ENCODE results near the gene AMN1.
"Not testable (repeated sequence)": the region's sequence is repeated elsewhere in the genome, so short reads cannot be mapped to it uniquely, and the experiment has no call there.

Gene AMN1

GRCh38 chr12:31751085-31751484 lies 22.3 kb upstream of the AMN1 start:
- H3K27me3 ChIP-seq (ENCODE audit: insufficient read depth, low read depth, severe bottlenecking) = no peaks in the 10 kb centered on the region
- TF ChIP-seq CTCF (IDR thresholded peaks at IDR 0.05; ENCODE audit: low read depth, low read length) = no peak
- no peak for DNase-seq
- no peaks in the 10 kb centered on the region for H3K36me3 ChIP-seq
- no peaks in the 10 kb centered on the region for H3K9me3 ChIP-seq (ENCODE audit: severe bottlenecking)
- H3K27ac ChIP-seq = no peak overlapping the region
- H3K4me3 ChIP-seq (ENCODE audit: low read depth, low read length) = no peak overlapping the region

- Histone ChIP-seq H3K4me3 (ENCODE audit: low read depth, low read length) (no peak overlapping the region), H3K36me3 (no peaks in the 10 kb centered on the region), H3K27ac (no peak overlapping the region), H3K9me3 (ENCODE audit: severe bottlenecking) (no peaks in the 10 kb centered on the region), H3K27me3 (ENCODE audit: insufficient read depth, low read depth, severe bottlenecking) (no peaks in the 10 kb centered on the region)
- DNase-seq = no peak
- TF ChIP-seq CTCF (IDR thresholded peaks at IDR 0.05; ENCODE audit: low read depth, low read length) = no peak
Observed at GRCh38 chr12:31750747-31751039, 21.9 kb upstream of the AMN1 start.

- DNase-seq = no peak
- no peak for TF ChIP-seq CTCF (IDR thresholded peaks at IDR 0.05; ENCODE audit: low read depth, low read length)
- Histone ChIP-seq H3K27ac (no peak overlapping the region), H3K4me3 (ENCODE audit: low read depth, low read length) (no peak overlapping the region), H3K27me3 (ENCODE audit: insufficient read depth, low read depth, severe bottlenecking) (no peaks in the 10 kb centered on the region), H3K9me3 (ENCODE audit: severe bottlenecking) (no peaks in the 10 kb centered on the region), H3K36me3 (no peaks in the 10 kb centered on the region)
Observed at GRCh38 chr12:31749024-31749704, 20.3 kb upstream of the AMN1 start.

GRCh38 chr12:31745242-31745641 lies 16.4 kb upstream of the AMN1 start:
- no peak overlapping the region for H3K27ac ChIP-seq
- H3K36me3 ChIP-seq = no peaks in the 10 kb centered on the region
- no peak for DNase-seq
- no peaks in the 10 kb centered on the region for H3K9me3 ChIP-seq (ENCODE audit: severe bottlenecking)
- no peaks in the 10 kb centered on the region for H3K27me3 ChIP-seq (ENCODE audit: insufficient read depth, low read depth, severe bottlenecking)
- TF ChIP-seq CTCF (IDR thresholded peaks at IDR 0.05; ENCODE audit: low read depth, low read length) = no peak
- no peak overlapping the region for H3K4me3 ChIP-seq (ENCODE audit: low read depth, low read length)

GRCh38 chr12:31744363-31744762 lies 15.5 kb upstream of the AMN1 start:
- H3K27me3 ChIP-seq (ENCODE audit: insufficient read depth, low read depth, severe bottlenecking); H3K9me3 ChIP-seq (ENCODE audit: severe bottlenecking); H3K36me3 ChIP-seq; DNase-seq; H3K4me3 ChIP-seq (ENCODE audit: low read depth, low read length); H3K27ac ChIP-seq: not testable (repeated sequence)

- Histone ChIP-seq H3K4me3 (ENCODE audit: low read depth, low read length) (no peak overlapping the region), H3K36me3 (no peaks in the 10 kb centered on the region), H3K9me3 (ENCODE audit: severe bottlenecking) (no peaks in the 10 kb centered on the region), H3K27ac (no peak overlapping the region), H3K27me3 (ENCODE audit: insufficient read depth, low read depth, severe bottlenecking) (no peaks in the 10 kb centered on the region)
- no peak for TF ChIP-seq CTCF (IDR thresholded peaks at IDR 0.05; ENCODE audit: low read depth, low read length)
- no peak for DNase-seq
Observed at GRCh38 chr12:31742891-31743290, 14.1 kb upstream of the AMN1 start.
